ENCODE data around the gene RBM20. TPM values are rescaled to one million over a fixed set of nuclear protein-coding genes. Genes with fewer than 3 reads are reported as not detected.
"Not testable (repeated sequence)": the region's sequence is repeated elsewhere in the genome, so short reads cannot be mapped to it uniquely, and the experiment has no call there.

Gene RBM20
- total RNA-seq, 1 donor from 2014 or later: 3.1 TPM

DNA sequence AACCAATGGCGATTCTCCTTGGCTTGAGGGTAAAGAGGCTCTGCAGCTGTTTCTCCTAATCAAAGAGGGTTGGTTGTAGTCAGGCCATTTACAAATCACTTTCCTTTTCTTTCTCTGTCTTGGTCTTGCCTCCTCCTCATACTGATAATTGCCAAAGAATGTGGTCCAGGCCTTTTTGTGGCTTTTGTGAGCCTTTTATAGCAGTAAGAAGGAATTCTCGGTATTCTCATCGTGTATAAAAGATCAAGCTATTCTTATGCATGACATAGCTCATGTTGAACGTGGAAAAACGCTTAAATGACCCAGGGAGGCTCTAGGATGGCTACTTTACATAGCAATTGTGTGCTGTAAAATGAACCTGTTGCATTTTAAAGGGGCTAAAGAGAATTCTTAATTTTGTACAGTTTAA lies 62.6 kb downstream of the RBM20 start:
- ATAC-seq: no peak

DNA sequence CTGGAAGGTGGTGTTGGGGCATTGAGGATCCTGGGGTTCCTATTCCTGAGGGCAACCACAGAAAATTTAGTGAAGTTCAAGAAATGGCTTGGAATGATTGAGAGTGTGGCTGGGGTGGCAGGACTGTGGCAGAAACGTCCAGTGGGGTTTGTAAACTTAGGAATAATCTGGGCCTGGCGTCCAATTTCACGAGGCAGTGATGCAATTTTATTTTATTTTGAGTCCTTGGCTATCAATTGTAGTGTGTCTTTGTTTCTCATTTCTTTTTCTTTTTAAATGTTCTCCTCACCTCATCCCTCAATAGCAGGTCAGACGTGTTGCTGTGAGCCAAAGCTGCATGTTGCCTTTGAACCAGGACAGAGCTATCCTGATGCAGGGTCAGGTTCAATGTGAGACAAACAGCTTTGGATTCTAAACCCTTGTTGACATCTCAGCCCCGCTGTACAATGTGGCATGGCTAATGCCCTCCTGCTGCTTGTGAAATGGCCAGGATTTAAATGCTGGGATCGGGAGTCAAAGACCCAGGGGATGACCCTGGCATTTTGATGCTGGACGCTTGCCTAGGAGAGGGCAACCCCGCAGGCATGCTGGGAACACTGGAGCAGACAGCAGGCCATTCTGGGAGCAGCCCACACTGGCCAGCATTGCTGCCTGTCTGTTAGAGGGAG lies 64.8 kb downstream of the RBM20 start:
- ATAC-seq: no peak

DNA sequence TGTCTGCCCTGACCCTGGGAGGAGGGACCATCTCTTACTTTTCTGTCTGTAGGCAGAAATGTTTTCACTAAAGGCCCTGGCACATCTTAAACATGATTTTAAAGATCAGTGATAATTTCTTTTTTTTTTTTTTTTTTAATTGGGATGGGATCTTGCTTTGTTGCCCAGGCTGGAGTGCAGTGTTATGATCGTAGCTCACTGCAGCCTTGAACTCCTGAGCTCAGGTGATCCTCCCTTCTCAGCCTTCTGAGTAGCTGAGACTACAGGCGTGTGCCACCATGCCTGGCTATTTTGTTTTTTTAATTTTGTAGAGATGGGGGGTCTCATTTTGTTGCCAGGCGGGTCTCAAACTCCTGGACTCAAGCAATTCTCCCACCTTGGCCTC lies 65.3 kb downstream of the RBM20 start:
- ATAC-seq: no peak

DNA sequence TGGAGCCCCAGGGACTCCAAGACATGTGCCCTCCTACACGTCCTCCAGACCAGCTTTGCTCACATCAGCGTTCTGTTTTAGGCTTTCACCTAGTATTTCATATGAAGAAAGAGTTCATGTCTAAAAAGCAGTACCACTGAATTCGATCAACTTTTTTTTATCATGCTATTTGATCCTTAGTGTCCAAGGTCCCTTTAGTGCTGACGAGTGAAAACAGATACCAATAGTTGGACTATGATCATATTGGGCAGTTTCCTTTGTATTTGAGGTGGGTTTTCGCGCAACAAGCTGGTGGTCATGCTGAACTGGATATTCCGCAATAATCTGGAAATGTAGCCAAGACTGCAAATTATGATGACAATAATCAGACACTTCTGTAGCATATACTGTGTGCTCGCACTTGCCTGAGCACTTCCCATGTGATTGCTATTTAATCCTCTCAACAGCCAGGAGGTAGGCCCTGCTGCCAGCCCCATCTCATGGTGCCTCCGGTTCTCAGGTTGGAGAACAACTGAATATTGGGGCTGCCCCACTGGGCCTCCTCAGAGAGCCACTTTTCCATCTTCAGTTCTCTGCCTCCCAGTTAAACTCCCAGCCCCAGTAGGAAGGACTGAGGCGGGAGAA lies 65.9 kb downstream of the RBM20 start:
- no peak for ATAC-seq

DNA sequence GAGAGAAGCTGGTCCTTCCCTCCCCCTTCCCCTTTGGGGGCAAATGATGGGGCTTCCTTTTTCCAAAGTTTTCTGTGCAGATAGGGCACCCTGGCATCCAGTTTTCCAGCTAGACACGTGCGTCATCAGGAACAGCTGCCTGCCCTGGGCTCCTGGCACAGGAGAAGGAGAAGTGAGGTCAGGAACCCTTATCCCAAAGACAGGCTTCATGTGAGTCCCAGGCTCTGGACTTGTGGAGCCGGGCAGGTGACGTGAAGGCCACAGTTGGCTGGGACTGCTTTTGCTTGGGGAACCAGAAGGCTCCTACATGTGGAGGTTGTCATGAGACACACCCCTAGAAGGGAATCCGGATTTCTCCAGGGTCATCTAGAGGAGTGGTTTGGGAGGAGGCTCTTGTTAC lies 66.5 kb downstream of the RBM20 start:
- no peak for ATAC-seq

DNA sequence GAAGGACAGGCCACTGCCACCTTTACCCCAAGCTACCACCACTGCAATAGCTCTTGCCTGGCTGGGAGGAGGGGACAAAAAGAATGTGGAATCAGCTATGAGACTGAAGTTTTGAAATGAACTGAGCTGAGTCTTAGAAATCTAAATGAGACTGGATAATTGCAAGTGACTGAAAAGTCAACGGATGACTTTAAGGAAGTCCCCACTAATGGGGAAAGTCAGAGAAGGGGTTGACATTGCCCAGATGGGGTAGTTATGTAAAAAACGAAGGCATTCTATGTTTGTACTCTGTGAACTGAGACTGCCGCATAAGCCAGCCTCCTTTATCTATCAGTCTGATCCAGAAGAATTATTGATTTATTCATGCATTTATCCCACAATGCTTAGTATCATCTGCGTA lies 67.2 kb downstream of the RBM20 start:
- ATAC-seq: no peak

DNA sequence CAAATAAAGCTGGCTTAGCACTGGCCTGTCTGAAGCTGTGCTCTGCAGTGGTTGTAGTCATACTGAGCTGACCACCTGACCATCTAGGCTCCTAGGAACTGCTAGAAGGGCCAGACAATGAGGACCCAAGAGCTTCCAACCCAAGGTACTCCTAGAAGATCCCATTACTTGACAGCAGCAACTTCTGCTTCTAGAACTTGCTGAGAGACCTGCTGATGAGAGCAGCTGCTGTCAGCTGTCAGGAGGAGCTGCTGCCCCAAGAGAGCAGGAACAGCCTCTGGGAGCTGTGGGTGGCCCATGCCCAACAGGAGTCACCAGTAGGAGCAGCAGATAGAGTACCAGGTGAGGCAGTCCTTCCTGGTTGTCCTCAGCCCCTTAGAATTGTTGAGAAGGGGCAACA lies 70.2 kb downstream of the RBM20 start:
- ATAC-seq: no peak

DNA sequence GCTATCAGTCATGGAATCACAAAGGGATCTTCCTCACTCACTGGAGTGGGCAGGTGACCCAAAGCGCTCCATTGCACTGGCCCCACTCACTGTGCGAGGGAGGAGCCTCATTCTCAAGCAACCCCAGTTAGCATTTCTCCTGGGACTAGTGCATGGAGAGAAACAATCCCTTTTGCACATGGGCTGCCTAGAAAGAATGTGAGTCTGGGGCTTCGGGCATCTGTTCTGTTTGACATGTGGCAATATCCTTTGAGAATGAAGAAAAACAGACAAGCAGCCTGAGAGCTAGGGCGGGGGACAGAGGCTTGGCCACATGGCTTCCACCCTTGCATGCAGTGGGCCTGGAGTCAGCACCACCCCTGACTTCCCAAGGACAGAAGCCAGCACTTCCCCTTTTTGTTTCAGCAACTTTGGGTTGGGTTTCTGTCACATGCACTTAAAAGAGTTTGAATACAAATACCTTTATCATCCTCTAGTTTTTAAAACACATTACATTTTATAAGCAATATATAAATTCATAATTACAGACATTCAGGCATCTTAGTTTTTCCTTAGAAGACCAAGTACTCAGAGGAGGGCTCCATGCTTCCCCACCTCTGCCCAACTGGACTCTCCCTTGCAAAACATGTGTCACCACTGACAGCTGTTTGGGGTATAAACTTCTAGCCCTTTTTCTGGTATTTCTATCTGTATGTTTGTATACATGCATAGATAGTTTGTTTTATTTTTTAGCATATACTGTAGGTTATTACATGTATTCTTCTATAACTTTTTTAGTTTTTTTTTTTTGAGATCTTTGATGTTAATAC lies 73.8 kb downstream of the RBM20 start:
- no peak for ATAC-seq

DNA sequence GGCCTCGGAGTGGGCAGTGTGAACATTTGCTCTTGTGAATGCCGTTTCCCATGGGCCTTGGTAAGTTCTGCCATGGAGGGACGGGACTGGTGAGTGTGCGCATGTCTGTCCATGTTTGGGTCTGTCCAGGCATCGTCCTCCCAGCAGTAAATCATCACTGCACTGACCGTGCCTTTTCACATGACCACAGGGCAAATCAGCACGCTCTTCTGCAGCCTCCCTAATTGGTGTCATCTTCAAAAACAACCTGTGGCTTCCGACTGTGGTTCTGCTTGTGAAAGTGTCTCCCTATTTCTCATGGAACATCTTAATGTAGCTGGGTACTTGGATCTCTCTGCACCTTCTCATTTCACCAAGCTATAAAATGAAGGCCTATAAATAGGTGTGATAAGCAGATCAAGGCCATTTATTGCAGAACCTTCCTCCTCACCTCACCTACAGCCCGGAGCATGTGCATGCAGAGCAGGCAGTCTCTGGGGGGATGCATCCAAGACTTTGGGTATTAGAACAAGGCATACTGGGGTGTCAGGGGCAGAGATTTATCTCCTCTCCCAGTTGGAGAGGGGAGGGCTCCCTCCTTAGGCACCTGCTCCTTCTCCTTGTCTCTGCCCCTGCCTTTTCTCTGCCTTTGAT lies 77.4 kb downstream of the RBM20 start:
- no peak for ATAC-seq

DNA sequence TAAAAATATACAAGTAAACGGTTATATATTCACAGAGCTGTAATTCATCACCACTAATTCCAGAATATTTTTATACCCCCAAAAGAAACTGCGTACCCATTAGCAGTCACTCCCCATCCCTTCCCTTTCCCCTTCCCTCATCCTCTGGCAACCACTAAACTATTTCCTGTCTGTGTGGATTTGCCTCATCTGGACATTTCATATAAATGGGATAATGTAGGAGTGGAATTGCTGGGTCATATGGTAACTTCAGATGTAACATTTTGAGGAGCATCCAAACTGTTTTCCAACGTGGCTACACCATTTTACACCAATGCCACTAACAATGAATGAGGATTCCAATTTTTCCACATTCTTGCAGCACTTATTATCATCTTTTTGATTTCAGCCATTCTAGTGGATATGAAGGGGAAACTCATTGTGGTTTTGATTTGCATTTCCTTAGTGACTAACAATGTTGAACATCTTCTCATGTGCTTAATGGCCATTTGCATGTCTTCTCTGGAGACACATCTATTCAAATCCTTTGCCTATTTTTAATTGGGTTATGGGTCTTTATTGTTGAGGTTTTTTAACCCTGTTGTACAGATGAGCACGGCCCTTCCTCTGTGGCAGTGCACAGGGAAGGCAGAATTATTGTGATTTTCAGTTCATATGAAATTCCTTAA lies 79.2 kb downstream of the RBM20 start:
- no peak for ATAC-seq

DNA sequence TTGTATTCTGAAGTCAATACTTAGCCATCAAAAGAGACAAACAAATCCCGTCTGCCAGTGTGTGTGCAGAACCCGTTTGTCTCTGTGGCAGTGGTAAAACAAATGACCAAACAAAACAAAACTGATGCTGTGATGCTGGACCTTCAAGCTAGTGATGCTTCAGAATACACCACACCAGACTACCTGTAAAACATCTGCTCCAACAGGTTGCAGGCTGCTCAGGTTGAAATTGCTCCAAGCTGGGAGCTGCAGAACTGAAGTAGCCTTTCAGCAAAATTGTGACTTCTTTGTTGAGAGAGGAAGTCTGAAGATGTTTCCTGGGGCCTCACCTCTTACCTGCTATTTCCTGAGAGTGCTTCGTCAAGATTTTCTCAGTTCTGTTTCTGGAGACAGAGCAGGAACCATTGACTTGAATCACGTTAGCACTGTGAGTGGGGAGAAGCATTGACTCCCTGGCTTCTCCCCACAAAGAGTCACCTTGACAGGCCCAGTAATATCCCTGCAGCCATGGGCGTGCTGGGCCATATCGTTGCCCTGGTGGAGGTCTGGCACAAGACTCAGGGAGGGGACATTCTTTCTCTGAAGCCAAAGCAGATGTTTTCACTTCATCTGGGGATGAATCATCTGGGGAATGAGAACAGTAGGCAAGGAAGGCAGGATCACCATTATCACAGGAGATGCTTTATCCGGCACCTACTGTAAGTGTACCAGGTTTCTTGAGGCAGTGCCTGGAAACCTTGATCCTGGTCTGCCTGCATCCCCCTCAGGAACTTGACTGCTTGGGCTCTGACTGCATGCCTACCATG lies 80.2 kb downstream of the RBM20 start:
- ATAC-seq: no peak

DNA sequence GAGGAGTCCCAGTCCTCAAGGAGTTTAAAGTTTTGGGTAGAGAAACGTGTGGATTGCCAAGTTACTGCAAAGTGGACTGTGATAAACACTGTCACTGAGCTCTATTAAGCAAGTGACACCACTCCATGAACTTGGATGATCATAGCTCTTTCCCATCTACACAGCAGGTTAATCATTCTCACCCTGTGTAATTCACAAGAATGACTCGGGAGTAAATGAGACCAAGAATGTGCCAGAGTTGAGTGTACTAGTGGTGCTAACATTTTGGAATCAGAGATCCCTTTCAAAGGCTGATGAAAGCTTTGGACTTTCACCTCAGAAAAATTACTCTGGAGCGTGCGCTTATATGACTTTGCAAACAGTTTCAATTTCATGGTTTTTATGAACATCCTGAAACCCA lies 80.8 kb downstream of the RBM20 start:
- no peak for ATAC-seq

DNA sequence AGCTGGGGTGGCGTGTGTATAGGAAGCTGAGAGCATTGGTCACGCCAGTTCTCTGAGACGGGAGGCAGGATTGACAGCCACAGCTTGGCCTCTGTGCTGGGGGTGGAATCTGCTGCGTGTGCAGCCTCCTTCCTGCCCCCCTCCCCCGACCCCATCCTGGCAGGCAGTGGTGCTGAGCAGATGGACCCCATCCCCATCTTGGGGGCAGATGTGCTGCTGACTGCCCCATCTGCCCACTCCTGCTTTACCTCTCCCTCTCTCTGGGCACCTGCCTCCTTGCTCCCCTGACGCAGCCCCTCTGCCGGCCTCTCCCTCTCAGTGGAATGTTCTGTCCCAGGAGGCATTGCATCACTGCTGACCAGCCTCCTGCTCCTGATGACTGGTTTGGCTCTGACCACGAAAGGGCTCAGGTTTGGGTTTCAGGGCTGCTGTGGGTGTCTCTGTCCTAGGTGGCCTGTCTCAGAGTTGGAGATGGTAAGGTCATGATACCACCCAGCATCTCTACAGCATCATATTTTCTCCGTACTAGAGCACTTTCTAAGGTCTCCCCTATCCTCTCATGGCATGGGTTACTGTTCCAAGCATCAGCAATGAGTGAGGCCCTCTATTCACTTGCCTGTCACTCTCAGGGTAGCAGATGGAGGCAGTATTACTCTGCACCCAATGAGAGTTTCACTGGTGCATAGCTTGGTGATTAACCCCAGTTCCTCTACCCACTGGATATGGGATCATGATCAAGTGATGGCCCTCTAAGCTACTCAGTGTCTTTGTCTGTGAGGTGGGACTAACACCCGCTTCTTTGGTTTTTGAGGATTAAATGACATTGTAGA lies 81.9 kb downstream of the RBM20 start:
- no peak for ATAC-seq

DNA sequence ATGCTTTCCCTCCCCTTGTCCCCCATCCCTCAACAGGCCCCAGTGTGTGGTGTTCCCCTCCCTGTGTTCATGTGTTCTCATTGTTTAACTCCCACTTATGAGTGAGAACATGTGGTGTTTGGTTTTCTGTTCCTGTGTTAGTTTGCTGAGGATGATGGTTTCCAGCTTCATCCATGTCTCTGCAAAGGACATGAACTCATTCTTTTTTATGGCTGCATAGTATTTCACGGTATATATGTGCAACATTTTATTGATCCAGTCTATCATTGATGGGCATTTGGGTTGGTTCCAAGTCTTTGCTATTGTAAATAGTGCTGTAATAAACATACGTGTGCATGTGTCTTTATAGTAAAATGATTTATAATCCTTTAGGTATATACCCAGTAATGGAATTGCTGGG lies 83.6 kb downstream of the RBM20 start:
- not testable (repeated sequence) for ATAC-seq

DNA sequence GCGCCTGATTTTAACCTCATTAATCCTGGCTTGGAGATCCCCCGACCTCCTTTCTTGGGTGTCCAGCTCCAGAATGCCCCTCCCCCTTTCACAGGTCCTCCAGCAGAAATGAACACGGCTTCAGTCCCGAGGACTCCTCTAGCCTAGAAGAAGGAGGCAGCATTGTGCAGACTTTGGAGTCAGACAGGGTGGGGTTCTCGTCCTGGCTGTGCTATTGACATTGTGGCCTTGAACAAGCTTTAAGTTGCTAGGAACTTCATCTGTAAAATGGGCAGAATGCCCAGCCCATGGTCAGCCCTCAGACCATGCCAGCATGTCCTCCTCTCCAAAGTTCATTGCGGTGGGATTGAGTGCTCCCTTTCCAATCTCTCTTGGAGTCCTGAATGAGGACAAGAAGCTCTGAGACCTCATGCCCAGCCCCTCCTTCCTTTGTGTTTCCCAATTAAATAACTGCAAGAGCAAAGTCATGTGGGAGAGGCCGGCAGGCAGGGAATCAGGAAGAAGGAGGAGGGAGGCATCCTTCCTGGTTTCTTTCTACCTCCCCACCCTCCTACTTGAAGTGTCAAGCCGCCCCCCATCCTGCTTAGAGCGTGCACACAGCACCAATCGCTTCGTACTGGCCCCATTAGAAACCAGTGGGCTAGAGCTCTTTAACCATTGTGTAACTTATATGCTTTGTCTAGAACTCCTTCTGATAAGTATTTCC lies 86.4 kb downstream of the RBM20 start:
- no peak for ATAC-seq

DNA sequence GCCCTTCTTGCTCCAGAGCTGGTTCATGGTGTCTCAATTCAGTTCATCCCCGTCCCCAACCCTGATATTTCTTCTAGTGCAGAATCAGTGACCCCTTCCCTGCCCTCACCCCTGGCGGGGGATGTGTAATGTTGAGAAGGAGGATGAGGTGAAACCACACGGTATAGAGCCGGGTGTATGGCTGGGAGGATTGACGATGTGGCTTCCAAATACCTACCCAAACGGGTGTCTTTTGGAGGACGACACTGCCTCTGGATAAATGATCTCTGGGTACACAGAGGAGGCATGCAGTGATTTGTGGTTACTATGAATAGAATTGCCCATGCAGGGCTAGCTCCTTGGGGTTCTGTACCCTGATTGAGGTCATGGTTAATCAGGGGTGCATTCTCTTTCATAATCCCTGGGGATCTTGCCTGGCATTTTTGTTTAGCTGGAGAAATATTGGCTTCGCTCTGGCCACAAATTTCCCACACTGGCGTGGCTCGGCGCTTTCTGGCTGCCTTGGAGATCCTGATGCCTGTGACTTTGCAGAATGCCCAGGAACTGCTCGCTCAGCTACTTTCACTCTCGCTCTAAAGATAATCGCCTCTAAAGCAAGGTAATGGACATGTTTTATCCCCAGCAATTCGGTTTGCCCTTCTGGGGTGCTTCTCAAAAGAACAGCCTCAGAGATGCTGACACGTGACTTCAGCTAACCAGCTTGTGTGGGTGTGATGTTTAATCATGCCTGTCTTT lies 89.2 kb downstream of the RBM20 start:
- ATAC-seq: no peak

DNA sequence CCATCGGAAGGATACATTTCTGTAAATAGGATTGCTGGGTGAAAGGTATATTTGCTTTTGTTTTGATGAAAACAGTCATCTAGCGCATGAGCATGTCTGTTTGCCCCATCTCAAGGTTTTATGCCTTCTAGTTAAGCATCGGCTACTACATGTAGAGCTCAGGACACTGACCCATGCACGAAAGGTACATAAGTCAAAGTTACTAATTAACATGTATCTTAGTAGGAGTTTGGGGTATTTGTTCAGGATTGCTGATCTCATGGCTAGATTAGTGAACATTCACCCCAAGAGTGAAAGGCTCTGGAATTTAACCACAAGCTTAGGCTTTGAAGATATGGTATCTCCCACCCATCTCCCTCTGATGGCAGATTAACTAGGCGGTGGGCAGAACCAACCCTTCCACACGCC lies 91.5 kb downstream of the RBM20 start:
- no peak for ATAC-seq

DNA sequence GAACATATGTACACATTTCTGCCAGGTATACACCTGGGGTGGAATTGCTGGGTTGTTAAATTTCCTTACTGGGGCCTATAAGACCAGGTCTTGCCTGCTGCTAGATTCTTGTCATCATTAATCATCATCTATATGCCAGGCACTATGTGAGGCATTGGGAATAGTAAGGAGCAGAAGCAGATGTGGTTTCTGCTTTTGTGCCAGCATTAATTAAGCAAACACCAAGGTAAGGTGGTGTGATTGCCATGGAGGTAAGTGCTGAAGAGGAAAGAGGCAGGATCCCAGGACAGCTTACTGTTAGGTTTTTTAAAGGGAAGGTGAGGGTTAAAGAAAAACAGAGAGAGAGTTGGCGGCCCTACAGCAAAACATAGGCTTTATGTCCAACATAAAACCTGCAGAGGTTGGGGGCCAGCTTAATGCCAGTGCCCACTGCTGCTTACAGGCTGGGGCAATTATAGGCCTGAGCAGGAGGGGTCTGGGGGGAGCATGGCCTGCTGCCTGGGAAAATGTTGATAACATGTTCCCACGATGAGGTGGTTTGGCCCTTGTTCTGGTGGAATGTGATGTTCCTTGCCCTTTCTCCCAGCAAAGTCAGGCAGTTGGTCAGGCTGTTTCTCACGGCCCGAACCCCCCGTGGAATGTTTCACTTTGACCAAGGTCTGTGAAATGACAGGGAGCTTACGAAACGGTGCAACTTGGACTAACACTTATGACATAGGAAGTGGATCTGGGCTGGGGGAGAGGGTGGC lies 93.9 kb downstream of the RBM20 start:
- ATAC-seq: no peak

DNA sequence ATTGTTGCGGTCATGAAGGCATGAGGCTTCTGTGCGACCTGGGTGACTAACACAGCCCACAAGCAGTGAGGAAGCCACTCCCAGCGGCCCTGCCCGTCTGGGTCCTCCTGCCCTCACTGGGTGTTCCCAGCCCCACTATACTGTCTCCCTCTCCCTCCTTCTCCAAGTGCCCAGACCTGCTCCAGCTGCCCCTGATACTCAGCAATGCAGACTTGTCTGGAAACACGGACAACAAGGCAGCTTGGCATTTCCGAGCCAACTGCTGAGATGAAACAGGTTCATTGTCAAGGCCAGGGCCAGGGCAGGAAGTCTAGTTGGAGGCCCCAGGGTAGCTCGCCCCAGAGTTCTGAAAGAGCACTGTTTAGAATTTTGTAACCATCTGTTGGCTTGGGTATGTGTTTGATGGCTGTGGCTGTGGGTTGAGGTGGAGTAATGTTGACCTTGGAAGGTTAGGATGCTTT lies 95.7 kb downstream of the RBM20 start:
- peak; percentile 74 for ATAC-seq

Measured in esophagus mucosa (tissue), 1 donor.